GM19025 (cell line): ENCODE data around the gene STARD10.

Experiments used
- ATAC-seq: cut with Tn5 transposase; IDR thresholded peaks from one replicate; pipeline ENCODE4 v1.9.1; 2021; ENCODE audit warnings: mild to moderate bottlenecking, low read depth, moderate library complexity; ENCODE audit not compliant: unreplicated experiment

STARD10 gene

DNA sequence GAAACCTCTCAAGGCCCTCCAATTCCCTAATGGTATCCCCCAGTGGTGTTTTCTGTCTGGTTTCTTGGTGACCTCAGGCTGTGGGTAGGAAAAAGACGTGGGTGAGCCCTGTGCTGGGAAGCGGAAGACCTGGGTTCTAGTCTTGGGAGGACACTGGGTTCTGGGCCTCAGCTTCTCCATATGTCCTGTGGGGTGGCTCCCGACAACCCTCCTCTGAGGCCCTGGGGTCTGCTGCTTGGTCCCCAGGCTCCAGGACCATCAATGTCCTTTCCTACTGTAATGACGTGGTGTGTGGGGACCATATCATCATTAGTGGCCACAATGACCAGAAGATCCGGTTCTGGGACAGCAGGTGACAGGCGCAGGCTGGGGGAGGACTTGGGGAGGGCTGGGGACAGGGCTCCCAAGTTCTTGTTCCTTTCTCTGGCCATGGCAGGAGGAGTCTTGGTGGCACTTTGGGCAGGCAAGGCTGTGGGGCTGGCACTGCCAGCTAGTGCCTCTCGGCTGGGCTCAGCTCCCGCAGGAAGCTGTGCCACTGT, 33.2 kb upstream of the STARD10 start:
- no peak for ATAC-seq

GRCh38 chr11:72826191-72826941, 32.5 kb upstream of the STARD10 start:
- no peak for ATAC-seq

DNA sequence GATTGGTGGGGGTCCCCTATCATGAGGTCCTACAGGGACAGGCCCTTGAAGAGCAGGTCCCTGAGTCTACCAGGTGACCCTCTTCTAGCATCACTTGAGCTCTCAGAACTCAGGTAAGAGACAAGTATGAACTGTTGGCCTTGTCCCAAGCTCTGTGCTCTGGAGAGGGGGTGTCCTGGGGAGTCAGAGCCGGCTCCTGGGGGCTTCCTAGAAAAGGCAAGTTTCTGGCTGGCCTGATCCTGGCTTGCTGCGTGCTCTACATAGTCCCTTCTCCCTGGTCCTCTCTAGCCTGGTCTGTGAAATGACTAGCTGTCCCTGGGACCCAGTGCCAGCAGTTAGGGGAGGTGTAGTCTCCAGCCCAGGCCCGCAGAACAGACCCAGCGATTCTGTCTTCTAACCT, 31.8 kb upstream of the STARD10 start:
- ATAC-seq: no peak

GRCh38 chr11:72824811-72825505, 31.1 kb upstream of the STARD10 start:
- ATAC-seq: no peak

- ATAC-seq: no peak
These were observed 30.2 kb upstream of the STARD10 start for GRCh38 chr11:72824020-72824419.

DNA sequence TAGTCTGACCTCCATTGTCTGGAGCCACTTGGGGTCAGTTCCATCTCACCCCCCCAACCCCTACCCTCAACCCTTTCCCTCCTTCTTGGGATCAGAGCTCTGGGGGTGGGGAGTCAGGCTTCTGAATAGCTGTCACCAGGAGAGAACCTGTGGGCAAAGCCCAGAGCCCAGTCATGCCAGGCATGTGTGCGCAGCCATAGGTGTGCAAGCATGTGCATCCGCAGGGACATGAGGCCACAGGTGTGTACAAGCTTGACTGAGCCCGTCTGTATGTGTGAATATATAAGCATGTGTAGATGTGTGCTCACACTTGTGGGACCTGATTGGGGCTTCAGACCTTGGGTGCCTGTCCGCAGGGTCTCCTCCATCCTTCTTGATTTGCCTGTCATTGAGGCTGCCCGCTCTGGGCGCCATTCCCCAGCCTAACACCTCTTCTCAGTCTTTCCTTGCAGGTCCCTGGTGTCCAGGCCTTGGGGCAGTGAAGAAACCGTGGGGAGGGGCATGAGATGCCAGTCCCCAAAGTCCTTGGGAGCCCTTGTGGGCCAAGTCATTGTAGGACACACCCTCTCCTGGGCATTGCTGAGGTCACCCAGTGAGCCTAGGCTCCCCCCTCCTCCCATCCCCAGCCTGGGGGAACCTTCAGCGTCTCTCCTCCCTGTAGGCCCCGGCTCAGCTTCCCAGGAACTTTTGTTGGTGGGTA, 29.4 kb upstream of the STARD10 start:
- no peak for ATAC-seq

DNA sequence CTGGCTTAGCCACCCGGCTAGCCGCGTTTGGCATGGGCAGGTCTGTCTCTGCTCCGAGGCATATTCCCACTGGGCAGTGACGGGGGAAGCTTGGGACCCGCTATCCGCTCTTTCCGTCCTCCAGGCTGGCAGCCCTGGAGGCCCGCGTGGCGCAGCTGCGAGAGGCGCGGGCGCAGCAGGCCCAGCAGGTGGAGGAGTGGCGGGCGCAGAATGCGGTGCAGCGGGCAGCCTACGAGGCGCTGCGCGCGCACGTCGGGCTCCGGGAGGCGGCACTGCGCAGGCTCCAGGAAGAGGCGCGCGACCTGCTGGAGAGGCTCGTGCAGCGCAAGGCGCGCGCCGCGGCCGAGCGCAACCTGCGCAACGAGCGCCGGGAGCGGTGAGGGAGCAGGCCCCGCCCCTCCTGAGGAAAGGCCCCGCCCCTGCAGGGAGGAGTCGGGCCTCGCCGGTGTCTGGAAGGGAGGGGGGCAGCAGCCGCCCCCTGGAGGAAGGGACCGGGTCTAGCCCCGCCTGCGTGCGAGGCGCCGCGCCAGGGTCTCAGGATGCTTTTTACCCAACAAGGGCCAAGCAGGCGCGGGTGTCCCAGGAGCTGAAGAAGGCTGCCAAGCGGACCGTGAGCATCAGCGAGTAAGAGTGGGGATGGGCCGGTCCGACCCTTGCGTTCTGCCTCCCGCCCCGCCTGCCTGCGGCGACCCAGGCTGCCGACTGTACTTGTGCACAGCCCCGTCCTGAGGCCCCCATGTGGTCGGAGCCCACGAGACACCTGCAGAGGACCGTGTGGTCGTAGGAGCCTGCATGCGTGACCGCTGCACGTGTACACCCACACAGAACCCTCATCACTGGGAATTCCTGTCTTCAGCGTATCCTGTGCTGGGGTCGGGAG, 28.3 kb upstream of the STARD10 start:
- ATAC-seq: peak; percentile 64

- no peak for ATAC-seq
These were observed 27.5 kb upstream of the STARD10 start for GRCh38 chr11:72821221-72821919.

GRCh38 chr11:72820439-72821139, 26.7 kb upstream of the STARD10 start:
- ATAC-seq: no peak

DNA sequence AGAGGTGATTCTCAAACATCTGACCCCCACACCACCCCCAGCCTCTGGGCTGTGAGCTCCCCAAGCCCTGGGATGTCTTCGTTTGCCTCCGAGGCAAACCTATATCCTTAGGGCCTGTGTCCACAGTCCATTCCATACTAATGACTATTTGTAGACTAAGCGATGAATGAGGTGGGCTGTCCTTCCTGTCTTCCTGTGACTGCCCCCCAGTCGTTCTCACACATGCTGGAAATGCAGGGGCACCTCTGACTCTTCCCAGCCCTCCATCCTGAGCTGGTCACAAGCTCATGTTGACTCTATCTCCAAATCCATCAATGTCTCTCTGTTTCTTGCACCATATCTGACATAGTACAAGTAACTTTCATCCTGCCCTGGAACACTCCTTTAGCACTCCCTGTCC, 25.1 kb upstream of the STARD10 start:
- ATAC-seq: no peak

DNA sequence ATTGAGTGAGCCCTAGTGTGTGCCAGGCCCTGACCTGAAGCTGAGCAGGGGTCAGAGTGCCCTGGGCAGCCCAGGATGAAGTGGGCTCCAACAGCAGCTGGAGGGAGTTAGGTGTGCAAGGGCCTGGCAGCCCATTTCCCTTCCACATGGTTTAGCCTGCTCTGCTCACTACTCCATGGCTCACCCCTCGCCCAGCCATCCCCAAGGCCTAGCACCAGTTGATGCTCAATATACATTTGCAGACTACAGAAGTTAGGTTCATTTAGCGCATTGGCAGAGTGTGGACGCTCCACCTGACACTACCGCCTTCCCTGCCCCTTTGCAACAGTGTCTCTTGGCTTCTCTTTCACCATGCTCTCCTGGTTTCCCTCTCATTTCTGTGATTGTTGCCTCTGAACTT, 24.1 kb upstream of the STARD10 start:
- no peak for ATAC-seq

DNA sequence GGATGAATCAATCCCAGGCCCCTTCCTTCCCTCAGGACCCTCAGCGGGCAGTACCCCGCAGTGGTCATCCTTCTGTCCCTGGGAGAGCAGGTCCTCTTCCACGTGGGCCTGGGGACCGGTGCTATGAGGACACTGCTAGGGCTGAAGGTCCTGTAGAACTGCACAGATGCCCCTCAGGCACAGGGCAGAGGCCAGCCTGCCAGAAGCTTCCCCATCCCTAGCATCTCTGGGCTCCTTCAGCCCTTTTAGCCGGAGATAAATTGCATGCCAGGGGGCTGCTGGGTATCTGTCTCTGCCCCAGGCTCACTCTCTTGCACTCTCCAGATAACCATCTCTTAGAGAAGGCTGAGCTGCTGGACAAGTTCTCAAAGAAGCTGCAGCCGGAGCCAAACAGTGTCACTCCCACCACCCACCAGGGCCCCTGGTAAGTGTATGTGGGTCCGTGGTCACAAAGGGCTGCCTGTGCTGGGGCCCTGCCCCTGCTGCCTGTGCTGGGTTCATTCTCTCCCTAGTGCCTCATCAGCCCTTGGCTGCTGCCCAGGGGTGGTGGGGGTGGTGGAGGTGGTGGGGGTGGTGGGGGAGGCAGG, 22.6 kb upstream of the STARD10 start:
- no peak for ATAC-seq

- no peak for ATAC-seq
These were observed 21.3 kb upstream of the STARD10 start for GRCh38 chr11:72815110-72815618.

DNA sequence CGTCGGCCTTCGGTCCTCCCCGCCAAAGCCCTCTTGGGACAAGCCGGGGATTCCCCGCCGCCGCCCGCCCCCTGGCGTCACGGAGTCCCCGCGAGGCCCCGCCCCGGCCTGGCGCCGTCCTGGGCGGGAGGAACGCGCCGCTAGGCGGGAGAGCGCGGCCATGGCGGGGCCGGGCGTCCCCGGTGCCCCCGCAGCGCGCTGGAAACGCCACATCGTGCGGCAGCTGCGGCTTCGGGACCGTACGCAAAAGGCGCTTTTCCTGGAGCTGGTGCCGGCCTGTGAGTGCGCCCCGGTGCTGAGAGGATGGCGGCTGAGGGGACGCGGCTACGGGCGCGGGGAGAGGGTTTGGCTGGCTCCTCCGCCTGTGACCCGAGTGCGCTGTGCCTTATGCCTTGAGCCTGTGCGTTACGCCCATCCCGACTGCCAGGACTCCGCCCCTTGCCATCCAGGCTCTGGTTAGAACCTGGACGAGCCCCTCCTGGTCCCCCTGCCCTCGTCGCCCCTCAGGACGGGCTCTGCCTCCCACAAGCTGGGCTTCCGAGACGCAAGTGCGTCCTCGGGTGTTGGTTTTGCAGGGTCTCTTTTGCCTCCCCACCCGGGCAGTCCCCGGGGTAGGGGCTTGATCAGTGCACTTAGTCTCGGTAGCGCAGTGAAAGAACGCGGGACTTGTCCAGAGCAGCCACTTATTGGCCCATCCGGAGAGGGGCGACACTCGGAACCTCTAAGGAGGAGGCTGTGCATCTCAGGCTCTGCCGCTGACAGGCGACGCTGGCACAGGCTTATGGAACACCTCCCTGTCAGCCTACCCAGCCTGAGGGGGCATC, 20.7 kb upstream of the STARD10 start, which contains the start of gene ATG16L2:
TSS of gene ATG16L2 (plus strand) at position 126 of the 824 bp plus-strand sequence. CDS start at position 161, 35 bp downstream.
- peak; percentile 64 for ATAC-seq

DNA sequence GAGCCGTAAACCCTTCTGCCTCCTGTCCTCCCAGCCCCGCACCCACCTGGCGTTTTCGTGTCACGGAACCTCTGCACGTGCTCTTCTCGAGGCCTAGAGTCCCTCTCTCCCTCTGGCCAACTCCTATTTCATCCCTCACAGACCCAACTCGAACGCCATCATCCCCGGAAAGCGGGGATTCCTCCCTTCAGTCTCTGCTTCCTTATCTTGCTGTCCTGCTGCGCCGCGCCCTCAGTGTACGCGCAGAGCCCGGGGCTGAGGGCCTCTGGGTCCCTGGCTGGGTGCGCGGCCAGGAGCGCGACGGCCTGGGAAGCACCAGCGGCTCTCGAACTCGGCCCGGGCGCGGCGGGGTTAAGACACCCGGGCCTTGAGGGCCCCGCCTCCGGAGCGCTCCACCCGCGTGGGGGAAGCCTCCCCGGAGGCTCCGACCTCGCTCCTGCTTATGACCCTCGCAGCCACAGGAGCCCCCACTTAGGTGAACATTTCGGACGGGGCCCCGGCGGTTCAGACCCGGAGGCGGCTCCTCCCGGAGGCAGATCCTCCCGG, 20.0 kb upstream of the STARD10 start:
- peak; percentile 45 for ATAC-seq

GRCh38 chr11:72812967-72813739, 19.3 kb upstream of the STARD10 start:
- peak; percentile 26 for ATAC-seq

DNA sequence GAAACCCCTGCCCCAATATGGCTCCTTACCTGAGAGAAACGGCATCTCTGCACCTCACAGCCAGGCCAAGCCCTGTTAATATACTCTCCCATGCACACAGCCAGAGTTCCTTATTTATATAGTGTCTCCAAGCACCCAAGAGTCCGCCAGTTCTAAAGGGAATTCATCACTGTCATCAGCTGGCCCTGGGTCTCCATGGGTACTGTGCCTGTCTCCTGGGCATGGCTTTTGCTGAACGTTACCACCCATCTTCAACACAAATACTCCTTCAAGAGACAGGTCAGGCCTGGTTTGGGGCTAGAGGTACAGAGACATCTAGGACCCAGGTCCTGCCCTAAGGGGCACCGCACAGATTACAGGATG, 18.7 kb upstream of the STARD10 start:
- no peak for ATAC-seq
